Activated naive CD4-positive, alpha-beta T cell treated with anti-CD3 and anti-CD28 coated beads for 36 hours (primary cell): ENCODE measurements around the gene SLC25A53. TPM values are rescaled to one million over a fixed set of nuclear protein-coding genes. Genes with fewer than 3 reads are reported as not detected.

ENCODE experiments used
- CTCF ChIA-PET: fragments of 350-600 bp; sonication (Branson Sonifier 250); formaldehyde crosslinking; loops from one replicate; lab custom pipeline; 2021; ENCODE audit warnings: antibody characterized with exemption; lab: Charles Lee
- DNase-seq: peaks from one replicate; pipeline ENCODE4 v3.0.0-alpha.2; 2020
- H3K27ac Mint-ChIP-seq: one replicate; pipeline ENCODE4 v1.8.0; 2021; ENCODE audit warnings: mild to moderate bottlenecking, mixed read lengths
- H3K27me3 Mint-ChIP-seq: one replicate; pipeline ENCODE4 v1.8.0; 2021; ENCODE audit warnings: low read depth, mixed read lengths
- H3K36me3 Mint-ChIP-seq: one replicate; pipeline ENCODE4 v1.8.0; 2021; ENCODE audit warnings: low read depth, mixed read lengths
- H3K4me1 Mint-ChIP-seq: one replicate; pipeline ENCODE4 v1.8.0; 2021; ENCODE audit warnings: low read depth, mixed read lengths
- H3K4me3 Mint-ChIP-seq: one replicate; pipeline ENCODE4 v1.8.0; 2021; ENCODE audit warnings: mild to moderate bottlenecking, moderate library complexity, mixed read lengths
- H3K9me3 Mint-ChIP-seq: one replicate; pipeline ENCODE4 v1.8.0; 2021; ENCODE audit warnings: mixed read lengths
- intact Hi-C: fragments of 100-400 bp; cut with micrococcal nuclease; formaldehyde crosslinking; loops from one replicate; pipeline ENCODE4 v1.15.1; 2023
- total RNA-seq, 2 experiments: library from RNA; stranded (reverse); gene quantifications; one replicate each; pipeline ENCODE4 v1.2.3, GENCODE V29; 2021

Gene SLC25A53
- total RNA-seq, 2 experiments from 2014 or later: 4.6 to 5.0 TPM

DNA sequence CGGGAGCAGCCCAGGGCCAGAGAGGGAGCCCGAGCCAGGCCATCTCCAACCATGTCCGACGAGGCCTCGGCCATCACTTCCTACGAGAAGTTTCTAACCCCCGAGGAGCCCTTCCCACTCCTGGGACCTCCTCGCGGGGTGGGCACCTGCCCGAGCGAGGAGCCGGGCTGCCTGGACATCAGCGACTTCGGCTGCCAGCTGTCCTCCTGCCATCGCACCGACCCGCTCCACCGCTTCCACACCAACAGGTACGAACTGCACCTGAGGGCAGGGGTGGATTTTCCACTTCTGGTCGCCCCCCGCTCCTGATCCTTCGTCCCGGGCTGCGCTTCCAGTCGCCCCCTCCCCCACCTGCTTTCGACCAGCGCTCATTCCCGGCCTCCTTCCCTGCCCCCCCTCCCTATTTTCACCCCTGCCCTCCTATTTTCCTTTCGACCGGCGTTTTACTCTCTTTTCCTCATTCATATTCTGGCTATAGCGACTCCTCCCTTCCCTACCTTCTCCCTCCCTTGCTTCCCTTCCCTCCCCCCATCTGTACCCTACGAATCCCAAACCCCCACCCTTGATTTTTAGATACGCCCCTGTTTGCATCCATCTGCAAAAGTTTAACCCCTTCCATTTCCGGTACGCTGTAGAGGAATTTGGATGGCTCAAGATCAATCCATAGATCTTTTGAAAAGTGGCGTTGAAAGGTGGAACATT, 10.1 kb upstream of the SLC25A53 start:
- no peak overlapping the region for H3K27ac Mint-ChIP-seq

DNA sequence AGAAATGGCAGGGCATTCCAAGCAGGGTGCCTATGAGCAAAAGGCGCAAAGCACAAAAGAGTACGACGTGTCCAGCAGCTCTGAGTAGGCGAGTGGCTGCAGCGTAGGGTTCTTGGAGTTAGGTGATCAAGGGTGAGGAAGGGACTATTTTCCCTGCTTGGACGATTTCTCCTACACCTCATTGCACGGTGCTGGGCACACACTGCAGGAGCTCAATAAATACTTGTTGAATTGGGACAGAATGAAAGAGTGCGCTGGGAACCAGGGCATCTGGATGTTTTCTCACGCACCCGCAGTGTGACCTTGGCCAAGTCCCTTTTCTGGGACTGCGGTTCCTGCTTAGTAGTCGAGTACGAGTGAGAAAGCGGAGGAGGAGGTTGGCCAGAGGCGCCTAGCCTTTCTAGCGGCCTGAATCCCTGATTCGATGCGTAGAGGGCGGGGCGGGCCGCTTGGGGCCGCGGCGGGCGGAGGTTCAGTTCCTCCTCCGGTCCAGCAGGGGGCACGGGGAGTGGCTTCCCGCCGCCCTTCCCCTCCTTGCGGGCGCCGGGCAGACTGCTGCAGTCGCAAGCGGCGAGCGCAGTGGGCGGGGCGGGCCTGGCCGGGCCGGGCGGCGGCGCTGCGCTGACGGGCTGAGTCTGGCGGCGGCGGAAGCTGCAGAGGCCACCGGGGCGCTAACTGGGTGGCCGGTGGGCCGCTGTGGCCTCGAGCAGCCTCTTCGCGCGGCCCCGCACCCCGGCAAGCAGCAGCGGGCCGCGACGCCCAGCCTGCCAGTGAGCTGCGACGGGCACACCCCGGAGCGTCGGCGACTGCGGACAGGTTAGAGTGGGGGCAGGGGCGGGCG, 9.3 kb upstream of the SLC25A53 start, which contains the start of gene FAM199X:
Gene FAM199X (plus strand): TSS at position 560 of the 841 bp plus-strand sequence. CDS start 333 bp downstream, outside the sequence.
- Mint-ChIP-seq H3K27ac (peak within 1 kb of the TSS; percentile 56), H3K27me3 (no peaks in the 10 kb centered on the region), H3K9me3 (no peaks in the 10 kb centered on the region), H3K4me1 (peaks cover 31% of the 10 kb centered on the region), H3K36me3 (peaks cover 3% of the 10 kb centered on the region), H3K4me3 (peak within 1 kb of the TSS; percentile 73)
- CTCF ChIA-PET: interaction anchor here (1.1 to 3.1 kb wide), 2 partner anchors 9 to 30 kb away, joined by 3 to 9 read pairs; partner anchors contain the start of gene SLC25A53
- DNase-seq: peak; percentile 83
- intact Hi-C loops: loop anchor here (1.0 kb wide), 1 partner anchor 9 kb away; the partner anchor contains the start of gene SLC25A53

More for the DNA sequence above, 10.1 kb upstream of the SLC25A53 start:
- H3K36me3 Mint-ChIP-seq: peaks cover 3% of the 10 kb centered on the region
- peaks cover 31% of the 10 kb centered on the region for H3K4me1 Mint-ChIP-seq
- peak overlapping the region; percentile 72 for H3K4me3 Mint-ChIP-seq
- DNase-seq: no peak
- intact Hi-C loops: loop anchor here (1.0 kb wide), 1 partner anchor 10 kb away; the partner anchor contains the start of gene SLC25A53
- no peaks in the 10 kb centered on the region for H3K9me3 Mint-ChIP-seq
- H3K27me3 Mint-ChIP-seq: no peaks in the 10 kb centered on the region
- CTCF ChIA-PET: interaction anchor here (0.8 to 3.1 kb wide), 2 partner anchors 8 to 10 kb away, joined by 4 to 9 read pairs; partner anchors contain the start of gene SLC25A53

DNA sequence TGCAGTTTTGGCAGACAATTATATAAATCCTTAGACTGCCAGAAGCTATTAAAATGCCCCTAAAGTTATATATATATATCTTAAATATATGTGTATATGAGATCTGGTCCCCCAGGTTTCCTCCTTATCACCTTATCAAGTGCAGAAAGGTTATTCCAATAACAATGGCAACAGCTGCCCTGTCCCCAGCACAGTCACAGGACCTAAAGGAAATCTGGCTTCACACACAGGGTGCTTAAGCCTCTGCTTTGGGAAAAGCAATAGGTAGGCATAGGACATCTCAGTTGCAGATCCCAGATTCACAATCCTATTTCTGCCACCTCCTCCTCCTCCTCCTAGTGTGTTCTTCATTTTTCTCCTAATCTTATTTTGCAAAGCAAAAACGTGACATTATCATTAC, 5.8 kb downstream of the SLC25A53 start:
- Mint-ChIP-seq H3K27me3 (no peaks in the 10 kb centered on the region), H3K27ac (no peak overlapping the region), H3K4me3 (no peak overlapping the region), H3K4me1 (peaks cover 12% of the 10 kb centered on the region), H3K9me3 (no peaks in the 10 kb centered on the region), H3K36me3 (no peaks in the 10 kb centered on the region)
- no peak for DNase-seq
- intact Hi-C loops: loop anchor here (10.0 kb wide), 1 partner anchor 596 kb away; no protein-coding TSS in a partner anchor
- CTCF ChIA-PET: interaction anchor here (0.7 kb wide), 1 partner anchor 461 kb away, joined by 3 read pairs; no protein-coding TSS in a partner anchor

DNA sequence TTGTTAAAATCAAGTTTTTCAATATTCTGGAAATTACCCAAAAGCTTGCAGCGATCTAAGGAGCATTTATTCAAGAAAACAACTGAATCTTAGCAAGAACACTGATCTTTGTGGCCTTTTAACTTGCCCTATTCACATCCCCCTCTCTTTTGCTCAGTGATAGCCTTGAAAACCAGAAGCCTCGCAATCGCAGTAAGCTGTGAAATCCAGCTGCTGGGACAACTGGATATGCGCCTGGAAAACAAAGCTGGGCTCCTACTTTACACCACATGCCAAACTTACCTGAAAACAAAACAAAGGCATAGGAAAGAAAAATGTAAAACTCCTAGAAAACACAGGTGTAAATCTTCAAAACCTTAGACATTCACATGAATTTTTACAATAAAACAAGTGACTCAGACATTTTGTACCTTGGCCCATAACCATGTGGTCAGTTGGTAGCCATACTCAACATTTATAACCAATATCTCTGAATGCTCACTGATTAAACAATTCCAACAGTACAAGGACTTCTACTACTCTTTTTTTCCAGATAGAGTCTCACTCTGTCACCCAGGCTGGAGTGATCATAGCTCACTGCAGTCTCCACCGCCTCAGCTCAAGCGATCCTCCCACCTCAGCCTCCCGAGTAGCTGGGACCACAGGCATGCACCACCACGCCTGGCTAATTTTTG, 15.6 kb downstream of the SLC25A53 start:
- Mint-ChIP-seq H3K9me3 (no peaks in the 10 kb centered on the region), H3K4me3 (no peak overlapping the region), H3K27me3 (no peaks in the 10 kb centered on the region), H3K36me3 (peaks cover 2% of the 10 kb centered on the region), H3K4me1 (peaks cover 18% of the 10 kb centered on the region), H3K27ac (no peak overlapping the region)
- intact Hi-C loops: no loop called here
- no peak for DNase-seq
- CTCF ChIA-PET: interaction anchor here (0.6 kb wide), 1 partner anchor 613 kb away, joined by 3 read pairs; no protein-coding TSS in a partner anchor

DNA sequence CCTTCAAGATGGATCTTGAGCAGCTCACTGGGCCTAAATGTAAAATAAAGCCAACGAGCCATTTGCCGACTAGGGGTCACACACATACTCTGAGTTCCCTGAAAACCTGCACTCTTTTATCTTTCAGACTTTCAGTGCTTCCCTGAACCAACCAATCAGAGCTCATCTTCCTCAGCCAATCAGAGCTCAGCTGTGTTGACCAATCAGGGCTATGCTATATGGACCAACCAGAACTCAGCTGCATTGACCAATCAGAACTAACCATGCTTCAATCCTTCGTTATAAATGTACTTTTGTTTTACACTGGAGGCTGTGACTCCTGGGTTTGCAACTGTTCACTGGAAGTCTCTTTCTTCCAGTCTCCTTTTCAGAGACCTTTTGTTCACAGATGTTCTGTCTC, 19.3 kb downstream of the SLC25A53 start:
- intact Hi-C loops: no loop called here
- H3K9me3 Mint-ChIP-seq: no peaks in the 10 kb centered on the region

DNA sequence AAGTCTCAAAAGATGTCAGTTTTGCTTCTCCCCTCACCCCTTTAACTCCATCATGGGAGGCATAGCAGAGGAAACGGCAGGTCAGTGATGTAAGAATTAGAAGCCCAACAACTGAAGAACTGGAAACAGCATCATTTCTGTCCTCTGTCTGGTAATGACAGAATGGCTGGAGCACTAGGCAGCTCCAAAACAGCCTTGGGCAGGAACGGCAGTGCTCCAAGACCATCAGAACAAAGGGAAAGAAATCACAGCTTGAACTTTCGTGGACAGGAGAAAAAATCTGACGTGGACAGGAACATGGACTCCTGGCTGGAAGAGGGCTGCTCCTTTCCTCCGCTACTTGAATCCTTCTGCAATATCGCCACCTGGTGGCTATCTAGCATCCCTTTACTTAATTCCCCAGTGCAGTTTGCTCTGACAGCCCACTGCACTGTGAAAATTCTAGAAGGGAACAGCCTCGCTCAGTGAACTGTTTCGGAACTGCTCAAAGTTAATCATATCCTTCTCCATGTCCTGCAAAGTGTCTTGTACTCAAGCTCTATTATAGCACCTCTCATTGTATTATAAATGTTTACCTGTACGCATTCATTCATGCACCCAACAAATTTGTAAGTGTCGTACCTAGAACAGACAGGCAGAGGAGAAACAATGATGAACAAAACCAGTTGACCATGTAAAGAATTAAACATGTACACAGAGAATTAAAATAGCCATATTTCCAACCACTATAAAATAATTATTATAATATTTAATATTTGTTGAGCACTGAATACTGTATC, 20.4 kb downstream of the SLC25A53 start:
- H3K9me3 Mint-ChIP-seq: no peaks in the 10 kb centered on the region
- peak; percentile 63 for DNase-seq
- intact Hi-C loops: loop anchor here (1.0 kb wide), 4 partner anchors 20 to 291 kb away; no protein-coding TSS in a partner anchor
- no peaks in the 10 kb centered on the region for H3K27me3 Mint-ChIP-seq
- no peak overlapping the region for H3K4me3 Mint-ChIP-seq
- H3K4me1 Mint-ChIP-seq: peaks cover 15% of the 10 kb centered on the region
- no peaks in the 10 kb centered on the region for H3K36me3 Mint-ChIP-seq
- H3K27ac Mint-ChIP-seq: no peak overlapping the region
- CTCF ChIA-PET: interaction anchor here (0.7 to 4.4 kb wide), 11 partner anchors 10 to 505 kb away, joined by 3 to 30 read pairs (median 3); partner anchors contain the start of gene ZCCHC18

More for the DNA sequence above, 19.3 kb downstream of the SLC25A53 start:
- no peak for DNase-seq
- Mint-ChIP-seq H3K36me3 (no peaks in the 10 kb centered on the region), H3K27ac (no peak overlapping the region), H3K27me3 (no peaks in the 10 kb centered on the region), H3K4me3 (no peak overlapping the region), H3K4me1 (peaks cover 15% of the 10 kb centered on the region)
- CTCF ChIA-PET: interaction anchor here (0.6 to 4.4 kb wide), 6 partner anchors 13 to 292 kb away, joined by 3 to 30 read pairs (median 8); partner anchors contain the start of gene ZCCHC18

DNA sequence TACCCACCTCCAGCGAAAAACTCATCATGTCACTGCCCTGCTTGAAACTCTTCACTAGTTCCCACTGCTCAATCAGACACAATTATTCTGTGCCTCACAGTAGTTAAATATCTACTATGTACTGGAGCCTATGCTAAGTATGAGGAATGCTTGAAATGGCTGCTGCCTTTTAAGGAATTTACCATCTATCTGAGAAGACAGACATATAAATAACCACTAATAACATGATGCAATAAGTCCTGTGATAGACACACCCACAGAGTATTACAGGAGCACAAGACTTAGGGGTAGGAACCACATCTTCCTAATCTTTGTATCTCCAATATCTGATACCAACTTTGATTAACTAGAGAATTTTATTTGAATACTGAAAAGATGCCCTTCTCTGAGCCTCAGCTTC, 21.1 kb downstream of the SLC25A53 start:
- Mint-ChIP-seq H3K36me3 (peaks cover under 1% of the 10 kb centered on the region), H3K9me3 (no peaks in the 10 kb centered on the region), H3K4me3 (no peak overlapping the region), H3K27ac (no peak overlapping the region), H3K4me1 (peaks cover 15% of the 10 kb centered on the region), H3K27me3 (no peaks in the 10 kb centered on the region)
- intact Hi-C loops: loop anchor here (1.0 kb wide), 4 partner anchors 21 to 290 kb away; no protein-coding TSS in a partner anchor
- CTCF ChIA-PET: interaction anchor here (0.7 to 4.4 kb wide), 9 partner anchors 10 to 504 kb away, joined by 3 to 30 read pairs (median 4); partner anchors contain the start of gene ZCCHC18
- DNase-seq: no peak

DNA sequence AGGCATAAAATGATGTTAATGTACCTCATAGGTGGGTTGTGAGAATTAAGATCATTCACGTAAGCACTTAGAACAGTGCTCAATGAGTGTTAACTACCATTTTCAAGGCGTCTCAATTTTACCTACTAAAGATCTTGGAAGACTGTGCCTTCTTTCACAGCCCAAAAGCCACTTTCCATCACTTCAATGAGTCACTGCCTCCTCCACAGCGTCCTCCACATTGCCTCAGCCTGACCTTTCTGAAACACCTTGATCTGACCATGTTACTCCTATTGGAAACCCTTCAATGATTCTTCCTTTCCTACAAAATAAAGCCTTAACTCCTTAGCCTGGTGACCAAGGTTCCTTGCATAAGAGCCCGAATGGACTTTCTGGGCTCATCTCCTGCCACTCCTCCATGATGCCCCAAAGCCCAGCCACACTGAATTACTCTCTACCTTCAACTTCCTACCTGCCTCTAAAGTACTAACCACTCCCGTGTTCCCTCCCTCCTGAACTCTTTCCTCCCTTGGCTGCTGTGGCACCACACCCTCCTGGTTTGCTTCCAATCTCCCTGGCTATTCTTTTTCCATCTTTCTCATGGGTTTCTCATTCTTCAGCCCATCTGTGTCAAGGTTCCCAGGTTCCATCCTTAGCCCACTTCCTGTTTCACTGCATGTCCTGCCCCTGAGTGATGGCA, 22.1 kb downstream of the SLC25A53 start:
- Mint-ChIP-seq H3K36me3 (peaks cover 2% of the 10 kb centered on the region), H3K9me3 (no peaks in the 10 kb centered on the region), H3K27me3 (no peaks in the 10 kb centered on the region), H3K4me1 (peaks cover 15% of the 10 kb centered on the region), H3K4me3 (no peak overlapping the region), H3K27ac (peak overlapping the region; percentile 21)
- intact Hi-C loops: no loop called here
- no peak for DNase-seq
- CTCF ChIA-PET: interaction anchor here (2.5 to 4.4 kb wide), 2 partner anchors 35 to 290 kb away, joined by 14 to 30 read pairs; no protein-coding TSS in a partner anchor

DNA sequence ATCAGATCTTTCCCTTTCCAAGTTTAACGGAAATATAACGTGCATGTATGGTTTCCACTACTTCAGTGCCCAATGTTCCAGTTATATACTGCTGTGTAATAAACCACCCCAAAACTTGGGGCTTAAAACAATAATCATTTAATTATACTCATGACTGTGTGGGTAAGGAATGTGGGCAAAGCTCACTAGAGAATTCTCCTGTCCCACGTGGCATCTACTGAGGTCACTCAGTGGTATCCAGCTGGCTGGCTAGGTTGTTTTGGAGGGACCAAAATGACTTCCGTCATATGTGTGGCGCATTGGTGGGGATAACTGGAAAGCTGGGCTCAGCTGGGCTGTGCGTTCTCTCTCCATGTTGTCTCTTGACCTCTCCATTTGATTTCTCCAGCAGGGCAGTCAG, 26.0 kb downstream of the SLC25A53 start:
- Mint-ChIP-seq H3K4me1 (peaks cover 15% of the 10 kb centered on the region), H3K4me3 (no peak overlapping the region), H3K27ac (no peak overlapping the region), H3K9me3 (no peaks in the 10 kb centered on the region), H3K36me3 (peaks cover 2% of the 10 kb centered on the region), H3K27me3 (no peaks in the 10 kb centered on the region)
- no peak for DNase-seq
- intact Hi-C loops: no loop called here
- CTCF ChIA-PET: interaction anchor here (1.0 kb wide), 1 partner anchor 18 kb away, joined by 4 read pairs; no protein-coding TSS in a partner anchor

DNA sequence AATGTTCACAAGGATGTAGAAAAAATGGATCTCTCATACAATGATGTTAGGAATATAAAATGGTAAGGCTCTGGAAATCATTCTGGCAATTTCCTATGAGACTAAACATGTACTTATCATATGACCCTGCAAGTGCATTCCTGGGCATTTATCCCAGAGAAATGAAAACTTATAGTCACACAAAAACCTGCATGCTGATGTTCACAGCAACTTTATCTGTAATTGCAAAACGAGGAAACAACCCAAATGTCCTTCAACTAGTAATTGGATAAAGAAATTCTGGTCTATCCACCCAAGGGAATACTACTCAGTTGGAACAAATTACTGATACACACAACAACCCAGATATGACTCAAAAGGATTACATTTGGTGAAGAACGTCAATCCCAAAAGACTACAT, 30.0 kb downstream of the SLC25A53 start:
- intact Hi-C loops: no loop called here
- H3K27ac Mint-ChIP-seq: no peak overlapping the region
- no peak overlapping the region for H3K4me3 Mint-ChIP-seq
- DNase-seq: no peak
- CTCF ChIA-PET: no interaction called here
- peaks cover 2% of the 10 kb centered on the region for H3K36me3 Mint-ChIP-seq
- no peaks in the 10 kb centered on the region for H3K27me3 Mint-ChIP-seq
- peaks cover 18% of the 10 kb centered on the region for H3K4me1 Mint-ChIP-seq
- H3K9me3 Mint-ChIP-seq: no peaks in the 10 kb centered on the region
